Panc1 (cell line): ENCODE data around the gene PAPPA.

Source experiments
- POLR2AphosphoS5 ChIP-seq: IDR thresholded peaks from 2 replicates; pipeline ENCODE4 v1.6.1; 2012; ENCODE audit warnings: mild to moderate bottlenecking, low read depth, low read length, moderate library complexity
- SIN3A ChIP-seq: IDR thresholded peaks from 2 replicates; pipeline ENCODE4 v1.6.1; 2012; ENCODE audit warnings: low read depth, mild to moderate bottlenecking, low read length, moderate library complexity, borderline replicate concordance; ENCODE audit not compliant: insufficient read depth
- TCF7L2 ChIP-seq: IDR thresholded peaks from 2 replicates; pipeline ENCODE4 v1.6.1; 2011; ENCODE audit warnings: mild to moderate bottlenecking, low read depth, low read length, inconsistent platforms
- TF ChIP-seq, protein P1 (sequence below): fragments of 450-650 bp; IDR thresholded peaks from 2 replicates; pipeline ENCODE4 v1.5.1; 2017; ENCODE audit warnings: mild to moderate bottlenecking
- TF ChIP-seq, protein P2 (sequence below), 2 experiments: IDR thresholded peaks; 2 replicates each; pipeline ENCODE4 v1.6.1; 2011 to 2012; ENCODE audit warnings: low read depth in 2 of 2, control low read depth in 1 of 2, low read length in 1 of 2, mild to moderate bottlenecking in 1 of 2, moderate library complexity in 1 of 2; ENCODE audit not compliant: insufficient read depth in 1 of 2

DNA sequence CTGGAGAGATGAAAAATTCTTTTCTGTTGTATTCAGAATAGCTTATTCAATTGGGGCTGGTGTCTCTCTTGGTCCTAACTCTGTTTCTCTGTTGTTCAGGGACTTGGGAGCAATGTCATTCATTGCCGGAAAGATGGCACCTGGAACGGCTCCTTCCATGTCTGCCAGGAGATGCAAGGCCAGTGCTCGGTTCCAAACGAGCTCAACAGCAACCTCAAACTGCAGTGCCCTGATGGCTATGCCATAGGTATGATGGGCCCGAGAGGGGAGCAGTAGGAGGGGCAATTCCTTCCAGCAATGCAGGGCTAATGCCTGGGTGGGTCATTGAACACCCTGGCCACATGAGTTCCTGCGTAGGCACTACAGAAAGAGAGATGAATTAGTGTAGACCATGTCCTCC lies 208.9 kb downstream of the PAPPA start:
- TF ChIP-seq, protein P1, sequence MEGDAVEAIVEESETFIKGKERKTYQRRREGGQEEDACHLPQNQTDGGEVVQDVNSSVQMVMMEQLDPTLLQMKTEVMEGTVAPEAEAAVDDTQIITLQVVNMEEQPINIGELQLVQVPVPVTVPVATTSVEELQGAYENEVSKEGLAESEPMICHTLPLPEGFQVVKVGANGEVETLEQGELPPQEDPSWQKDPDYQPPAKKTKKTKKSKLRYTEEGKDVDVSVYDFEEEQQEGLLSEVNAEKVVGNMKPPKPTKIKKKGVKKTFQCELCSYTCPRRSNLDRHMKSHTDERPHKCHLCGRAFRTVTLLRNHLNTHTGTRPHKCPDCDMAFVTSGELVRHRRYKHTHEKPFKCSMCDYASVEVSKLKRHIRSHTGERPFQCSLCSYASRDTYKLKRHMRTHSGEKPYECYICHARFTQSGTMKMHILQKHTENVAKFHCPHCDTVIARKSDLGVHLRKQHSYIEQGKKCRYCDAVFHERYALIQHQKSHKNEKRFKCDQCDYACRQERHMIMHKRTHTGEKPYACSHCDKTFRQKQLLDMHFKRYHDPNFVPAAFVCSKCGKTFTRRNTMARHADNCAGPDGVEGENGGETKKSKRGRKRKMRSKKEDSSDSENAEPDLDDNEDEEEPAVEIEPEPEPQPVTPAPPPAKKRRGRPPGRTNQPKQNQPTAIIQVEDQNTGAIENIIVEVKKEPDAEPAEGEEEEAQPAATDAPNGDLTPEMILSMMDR: no peak
- TF ChIP-seq, protein P2, sequence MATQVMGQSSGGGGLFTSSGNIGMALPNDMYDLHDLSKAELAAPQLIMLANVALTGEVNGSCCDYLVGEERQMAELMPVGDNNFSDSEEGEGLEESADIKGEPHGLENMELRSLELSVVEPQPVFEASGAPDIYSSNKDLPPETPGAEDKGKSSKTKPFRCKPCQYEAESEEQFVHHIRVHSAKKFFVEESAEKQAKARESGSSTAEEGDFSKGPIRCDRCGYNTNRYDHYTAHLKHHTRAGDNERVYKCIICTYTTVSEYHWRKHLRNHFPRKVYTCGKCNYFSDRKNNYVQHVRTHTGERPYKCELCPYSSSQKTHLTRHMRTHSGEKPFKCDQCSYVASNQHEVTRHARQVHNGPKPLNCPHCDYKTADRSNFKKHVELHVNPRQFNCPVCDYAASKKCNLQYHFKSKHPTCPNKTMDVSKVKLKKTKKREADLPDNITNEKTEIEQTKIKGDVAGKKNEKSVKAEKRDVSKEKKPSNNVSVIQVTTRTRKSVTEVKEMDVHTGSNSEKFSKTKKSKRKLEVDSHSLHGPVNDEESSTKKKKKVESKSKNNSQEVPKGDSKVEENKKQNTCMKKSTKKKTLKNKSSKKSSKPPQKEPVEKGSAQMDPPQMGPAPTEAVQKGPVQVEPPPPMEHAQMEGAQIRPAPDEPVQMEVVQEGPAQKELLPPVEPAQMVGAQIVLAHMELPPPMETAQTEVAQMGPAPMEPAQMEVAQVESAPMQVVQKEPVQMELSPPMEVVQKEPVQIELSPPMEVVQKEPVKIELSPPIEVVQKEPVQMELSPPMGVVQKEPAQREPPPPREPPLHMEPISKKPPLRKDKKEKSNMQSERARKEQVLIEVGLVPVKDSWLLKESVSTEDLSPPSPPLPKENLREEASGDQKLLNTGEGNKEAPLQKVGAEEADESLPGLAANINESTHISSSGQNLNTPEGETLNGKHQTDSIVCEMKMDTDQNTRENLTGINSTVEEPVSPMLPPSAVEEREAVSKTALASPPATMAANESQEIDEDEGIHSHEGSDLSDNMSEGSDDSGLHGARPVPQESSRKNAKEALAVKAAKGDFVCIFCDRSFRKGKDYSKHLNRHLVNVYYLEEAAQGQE (IDR thresholded peaks at IDR 0.05; ENCODE audit: insufficient read depth in 1 of 2, low read depth in 2 of 2, low read length in 1 of 2): no peak
- TF ChIP-seq POLR2AphosphoS5: no peak
- TF ChIP-seq SIN3A: no peak
- TF ChIP-seq TCF7L2: no peak
